DND-41 (cell line): ENCODE data around the gene TSPAN8.

Experiments
- EZH2 ChIP-seq: IDR thresholded peaks from 3 replicates; pipeline ENCODE4 v1.6.1; 2012; ENCODE audit warnings: borderline replicate concordance, low read depth, mild to moderate bottlenecking, moderate library complexity, low read length, inconsistent platforms; ENCODE audit not compliant: severe bottlenecking
- TF ChIP-seq, protein P1 (sequence below): IDR thresholded peaks from 2 replicates; pipeline ENCODE4 v1.5.1; 2012; ENCODE audit warnings: borderline replicate concordance, low read length, moderate library complexity, mild to moderate bottlenecking; ENCODE audit not compliant: poor library complexity, severe bottlenecking; ENCODE audit errors: extremely low read depth

DNA sequence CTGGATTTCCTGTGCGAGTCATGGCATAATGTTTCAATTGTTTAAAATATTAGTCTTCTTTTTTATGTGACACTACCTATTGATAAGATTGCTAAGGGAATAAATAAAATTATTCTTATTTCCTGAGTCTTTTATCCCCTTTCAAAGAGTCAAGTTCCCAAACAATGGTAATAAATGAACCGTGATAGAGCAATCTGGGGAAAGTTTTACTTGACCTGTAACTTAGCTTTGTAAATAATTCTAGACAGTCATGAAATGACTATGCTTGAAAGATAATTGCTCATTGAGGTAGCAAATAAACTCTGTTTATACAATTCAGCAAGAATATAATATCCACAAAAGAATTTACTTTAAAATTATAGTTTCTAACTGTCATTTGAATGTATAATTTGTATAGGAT lies 82.1 kb downstream of the TSPAN8 start:
- TF ChIP-seq, protein P1, sequence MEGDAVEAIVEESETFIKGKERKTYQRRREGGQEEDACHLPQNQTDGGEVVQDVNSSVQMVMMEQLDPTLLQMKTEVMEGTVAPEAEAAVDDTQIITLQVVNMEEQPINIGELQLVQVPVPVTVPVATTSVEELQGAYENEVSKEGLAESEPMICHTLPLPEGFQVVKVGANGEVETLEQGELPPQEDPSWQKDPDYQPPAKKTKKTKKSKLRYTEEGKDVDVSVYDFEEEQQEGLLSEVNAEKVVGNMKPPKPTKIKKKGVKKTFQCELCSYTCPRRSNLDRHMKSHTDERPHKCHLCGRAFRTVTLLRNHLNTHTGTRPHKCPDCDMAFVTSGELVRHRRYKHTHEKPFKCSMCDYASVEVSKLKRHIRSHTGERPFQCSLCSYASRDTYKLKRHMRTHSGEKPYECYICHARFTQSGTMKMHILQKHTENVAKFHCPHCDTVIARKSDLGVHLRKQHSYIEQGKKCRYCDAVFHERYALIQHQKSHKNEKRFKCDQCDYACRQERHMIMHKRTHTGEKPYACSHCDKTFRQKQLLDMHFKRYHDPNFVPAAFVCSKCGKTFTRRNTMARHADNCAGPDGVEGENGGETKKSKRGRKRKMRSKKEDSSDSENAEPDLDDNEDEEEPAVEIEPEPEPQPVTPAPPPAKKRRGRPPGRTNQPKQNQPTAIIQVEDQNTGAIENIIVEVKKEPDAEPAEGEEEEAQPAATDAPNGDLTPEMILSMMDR = no peak
- no peak for TF ChIP-seq EZH2
